ENCODE measurements around the gene THRB.
A peak's percentile ranks its signal among the peaks of the same experiment; 100 is the strongest.

The THRB gene

DNA sequence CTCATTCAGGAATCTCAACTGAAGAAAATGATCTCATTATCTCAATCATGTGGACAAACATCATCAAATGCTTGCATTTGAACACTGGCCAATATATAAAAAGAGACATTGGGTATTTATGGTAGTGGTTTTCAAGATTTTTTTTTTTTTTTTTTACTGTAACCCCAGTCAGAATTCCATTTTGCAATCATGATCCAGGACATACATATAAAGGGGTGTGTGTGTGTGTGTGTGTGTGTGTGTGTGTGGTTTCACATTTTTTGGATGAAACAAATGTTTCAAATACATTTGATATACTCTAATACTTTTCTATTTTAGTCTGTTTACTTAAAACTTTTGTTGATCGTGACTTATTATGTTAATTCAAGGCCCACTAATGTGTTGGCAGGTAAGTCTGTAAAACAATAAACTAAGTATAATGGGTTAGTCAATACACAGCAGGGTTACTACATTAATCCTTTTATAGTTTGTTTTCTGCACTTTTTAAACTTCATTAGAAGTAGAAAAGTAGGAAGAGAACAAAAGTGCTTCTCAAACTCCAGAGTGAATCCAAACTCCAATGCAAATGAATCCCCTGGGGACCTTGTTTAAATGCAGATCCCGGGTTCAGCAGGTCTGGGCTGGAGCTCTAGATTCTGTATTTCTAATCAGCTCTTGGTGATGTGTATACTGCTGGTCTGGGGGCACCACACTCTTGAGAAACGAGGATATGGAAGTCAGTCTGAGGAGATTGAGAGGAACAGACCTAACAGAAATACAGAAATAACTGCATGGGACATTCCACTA, 17.6 kb downstream of the THRB start (continued):
- no peak for TF ChIP-seq SP2 (tag by site-specific recombination; IDR thresholded peaks at IDR 0.05)
- TF ChIP-seq BCL11A (tag by site-specific recombination; IDR thresholded peaks at IDR 0.05; ENCODE audit: low read depth) = no peak
- TF ChIP-seq ZBTB20 (tag by site-specific recombination; IDR thresholded peaks at IDR 0.05) = peak; percentile 62; the same call in 1 of the 2 replicates
- no peak for TF ChIP-seq ZNF843 (tag by site-specific recombination; IDR thresholded peaks at IDR 0.05)
- TF ChIP-seq ZNF433 (tag by site-specific recombination; IDR thresholded peaks at IDR 0.05; ENCODE audit: low read depth) = no peak
- TF ChIP-seq, protein P1, sequence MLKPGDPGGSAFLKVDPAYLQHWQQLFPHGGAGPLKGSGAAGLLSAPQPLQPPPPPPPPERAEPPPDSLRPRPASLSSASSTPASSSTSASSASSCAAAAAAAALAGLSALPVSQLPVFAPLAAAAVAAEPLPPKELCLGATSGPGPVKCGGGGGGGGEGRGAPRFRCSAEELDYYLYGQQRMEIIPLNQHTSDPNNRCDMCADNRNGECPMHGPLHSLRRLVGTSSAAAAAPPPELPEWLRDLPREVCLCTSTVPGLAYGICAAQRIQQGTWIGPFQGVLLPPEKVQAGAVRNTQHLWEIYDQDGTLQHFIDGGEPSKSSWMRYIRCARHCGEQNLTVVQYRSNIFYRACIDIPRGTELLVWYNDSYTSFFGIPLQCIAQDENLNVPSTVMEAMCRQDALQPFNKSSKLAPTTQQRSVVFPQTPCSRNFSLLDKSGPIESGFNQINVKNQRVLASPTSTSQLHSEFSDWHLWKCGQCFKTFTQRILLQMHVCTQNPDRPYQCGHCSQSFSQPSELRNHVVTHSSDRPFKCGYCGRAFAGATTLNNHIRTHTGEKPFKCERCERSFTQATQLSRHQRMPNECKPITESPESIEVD (tag by site-specific recombination; IDR thresholded peaks at IDR 0.05) = peak; percentile 63
- TF ChIP-seq, protein P2, sequence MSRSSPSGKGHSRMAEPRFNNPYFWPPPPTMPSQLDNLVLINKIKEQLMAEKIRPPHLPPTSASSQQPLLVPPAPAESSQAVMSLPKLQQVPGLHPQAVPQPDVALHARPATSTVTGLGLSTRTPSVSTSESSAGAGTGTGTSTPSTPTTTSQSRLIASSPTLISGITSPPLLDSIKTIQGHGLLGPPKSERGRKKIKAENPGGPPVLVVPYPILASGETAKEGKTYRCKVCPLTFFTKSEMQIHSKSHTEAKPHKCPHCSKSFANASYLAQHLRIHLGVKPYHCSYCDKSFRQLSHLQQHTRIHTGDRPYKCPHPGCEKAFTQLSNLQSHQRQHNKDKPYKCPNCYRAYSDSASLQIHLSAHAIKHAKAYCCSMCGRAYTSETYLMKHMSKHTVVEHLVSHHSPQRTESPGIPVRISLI (tag by site-specific recombination; IDR thresholded peaks at IDR 0.05) = peak; percentile 86
- TF ChIP-seq ZNF350 (tag by site-specific recombination; IDR thresholded peaks at IDR 0.05) = 0 out of 2 replicates have a peak, but pooled peaks have one; percentile 42
- TF ChIP-seq ZNF155 (tag by site-specific recombination; IDR thresholded peaks at IDR 0.05) = no peak

DNA sequence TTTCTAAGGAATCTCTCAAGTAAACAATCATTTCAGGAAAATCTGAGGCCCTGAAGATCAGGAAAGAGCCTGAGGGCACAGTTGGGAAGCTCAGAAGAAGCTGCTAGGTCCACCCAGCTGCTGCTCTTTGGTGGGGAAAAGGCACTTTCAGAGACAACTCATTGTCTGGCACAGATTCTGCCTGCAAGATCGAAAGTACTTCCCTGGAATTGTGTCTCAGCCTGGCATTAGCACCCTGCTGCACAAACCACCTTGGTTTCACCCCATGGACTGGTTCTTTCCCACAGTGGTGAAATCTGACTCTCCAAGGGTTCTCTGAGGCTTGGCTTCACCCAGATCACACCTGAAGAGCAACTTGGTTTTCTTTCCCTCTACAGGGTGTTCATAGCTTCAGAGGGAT, 18.7 kb downstream of the THRB start:
- Histone ChIP-seq H3K9me3 (ENCODE audit: control insufficient read depth, insufficient read depth, low read depth, low read length) (no peaks in the 10 kb centered on the region), H3K27ac (ENCODE audit: extremely low read depth, low read depth, low read length) (no peak overlapping the region), H3K4me1 (ENCODE audit: control insufficient read depth, insufficient read depth, low read length) (0 out of 2 replicates have a peak, but pooled peaks cover 10% of the 10 kb centered on the region), H3K4me3 (ENCODE audit: low read depth, low read length) (no peak overlapping the region), H3K36me3 (ENCODE audit: control insufficient read depth in 2 of 2, insufficient read depth in 1 of 2, low read length in 2 of 2) (no peaks in the 10 kb centered on the region)
- POLR2A ChIA-PET = no interaction called here
- CTCF ChIA-PET = no interaction called here
- TF ChIP-seq, protein P3, sequence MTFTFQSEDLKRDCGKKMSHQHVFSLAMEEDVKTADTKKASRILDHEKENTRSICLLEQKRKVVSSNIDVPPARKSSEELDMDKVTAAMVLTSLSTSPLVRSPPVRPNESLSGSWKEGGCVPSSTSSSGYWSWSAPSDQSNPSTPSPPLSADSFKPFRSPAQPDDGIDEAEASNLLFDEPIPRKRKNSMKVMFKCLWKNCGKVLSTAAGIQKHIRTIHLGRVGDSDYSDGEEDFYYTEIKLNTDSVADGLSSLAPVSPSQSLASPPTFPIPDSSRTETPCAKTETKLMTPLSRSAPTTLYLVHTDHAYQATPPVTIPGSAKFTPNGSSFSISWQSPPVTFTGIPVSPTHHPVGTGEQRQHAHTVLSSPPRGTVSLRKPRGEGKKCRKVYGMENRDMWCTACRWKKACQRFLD (tag by site-specific recombination; IDR thresholded peaks at IDR 0.05) = no peak
- TF ChIP-seq ZNF837 (tag by site-specific recombination; IDR thresholded peaks at IDR 0.05) (no peak), REPIN1 (tag by site-specific recombination; IDR thresholded peaks at IDR 0.05; ENCODE audit: low read depth) (no peak), ZNF335 (tag by site-specific recombination; conservative IDR thresholded peaks at IDR 0.05) (peak; percentile 65), ZNF707 (tag by site-specific recombination; IDR thresholded peaks at IDR 0.05) (no peak), GLIS1 (tag by site-specific recombination; IDR thresholded peaks at IDR 0.05) (peak; percentile 75), OSR2 (tag by site-specific recombination; IDR thresholded peaks at IDR 0.05) (no peak), ZIC2 (tag by site-specific recombination; IDR thresholded peaks at IDR 0.05) (peak; percentile 64), ZNF26 (tag by site-specific recombination; IDR thresholded peaks at IDR 0.05) (no peak), ZNF18 (tag by site-specific recombination; IDR thresholded peaks at IDR 0.05) (0 out of 2 replicates have a peak, but pooled peaks have one; percentile 25), PRDM1 (tag by site-specific recombination; IDR thresholded peaks at IDR 0.05) (0 out of 2 replicates have a peak, but pooled peaks have one; percentile 33)
- TF ChIP-seq, protein P4, sequence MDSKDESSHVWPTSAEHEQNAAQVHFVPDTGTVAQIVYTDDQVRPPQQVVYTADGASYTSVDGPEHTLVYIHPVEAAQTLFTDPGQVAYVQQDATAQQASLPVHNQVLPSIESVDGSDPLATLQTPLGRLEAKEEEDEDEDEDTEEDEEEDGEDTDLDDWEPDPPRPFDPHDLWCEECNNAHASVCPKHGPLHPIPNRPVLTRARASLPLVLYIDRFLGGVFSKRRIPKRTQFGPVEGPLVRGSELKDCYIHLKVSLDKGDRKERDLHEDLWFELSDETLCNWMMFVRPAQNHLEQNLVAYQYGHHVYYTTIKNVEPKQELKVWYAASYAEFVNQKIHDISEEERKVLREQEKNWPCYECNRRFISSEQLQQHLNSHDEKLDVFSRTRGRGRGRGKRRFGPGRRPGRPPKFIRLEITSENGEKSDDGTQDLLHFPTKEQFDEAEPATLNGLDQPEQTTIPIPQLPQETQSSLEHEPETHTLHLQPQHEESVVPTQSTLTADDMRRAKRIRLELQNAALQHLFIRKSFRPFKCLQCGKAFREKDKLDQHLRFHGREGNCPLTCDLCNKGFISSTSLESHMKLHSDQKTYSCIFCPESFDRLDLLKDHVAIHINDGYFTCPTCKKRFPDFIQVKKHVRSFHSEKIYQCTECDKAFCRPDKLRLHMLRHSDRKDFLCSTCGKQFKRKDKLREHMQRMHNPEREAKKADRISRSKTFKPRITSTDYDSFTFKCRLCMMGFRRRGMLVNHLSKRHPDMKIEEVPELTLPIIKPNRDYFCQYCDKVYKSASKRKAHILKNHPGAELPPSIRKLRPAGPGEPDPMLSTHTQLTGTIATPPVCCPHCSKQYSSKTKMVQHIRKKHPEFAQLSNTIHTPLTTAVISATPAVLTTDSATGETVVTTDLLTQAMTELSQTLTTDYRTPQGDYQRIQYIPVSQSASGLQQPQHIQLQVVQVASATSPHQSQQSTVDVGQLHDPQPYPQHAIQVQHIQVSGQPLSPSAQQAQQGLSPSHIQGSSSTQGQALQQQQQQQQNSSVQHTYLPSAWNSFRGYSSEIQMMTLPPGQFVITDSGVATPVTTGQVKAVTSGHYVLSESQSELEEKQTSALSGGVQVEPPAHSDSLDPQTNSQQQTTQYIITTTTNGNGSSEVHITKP (tag by site-specific recombination; IDR thresholded peaks at IDR 0.05) = peak; percentile 96
